ACHN (cell line): ENCODE measurements around the gene CCDC92.

Experiments used
- DNase-seq: peaks from one replicate; pipeline ENCODE4 v3.0.0-alpha.2; 2015
- in situ Hi-C: cut with HindIII; loops from 2 replicates; pipeline ENCODE4 v1.10.0; 2017; ENCODE audit warnings: low sequenced_read_pairs, low pct_ligation_motif_present, low pct_unique_long_range_greater_than_20kb

The CCDC92 gene

DNA sequence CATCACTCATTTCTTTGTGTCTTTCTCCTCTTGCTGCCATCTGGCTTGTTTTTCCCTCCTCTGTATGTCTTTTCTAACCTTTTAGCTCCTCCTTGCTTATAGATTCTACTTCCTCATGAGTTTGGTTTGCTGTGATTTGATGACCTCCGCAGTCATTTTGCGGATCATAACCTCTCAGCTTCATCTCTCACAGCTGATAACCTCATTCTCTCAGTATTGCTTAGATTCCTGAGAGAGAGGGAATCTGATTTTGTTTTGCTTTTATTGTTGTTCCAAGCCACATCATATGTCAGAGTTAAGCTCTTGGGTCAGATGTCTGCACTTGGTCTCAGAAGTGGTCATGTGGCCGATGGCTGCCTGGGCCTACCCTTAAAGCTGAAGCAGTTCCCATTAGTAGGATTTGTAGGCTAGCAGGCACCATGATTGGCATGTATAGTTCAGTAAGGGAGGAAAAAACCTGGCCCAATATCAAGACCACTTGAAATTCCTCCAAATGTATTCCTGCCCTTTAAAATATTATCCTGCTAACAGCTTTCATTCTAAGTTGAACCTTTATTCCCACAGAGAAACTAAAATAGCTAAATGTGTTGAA is 13.8 kb upstream of the CCDC92 start:
- in situ Hi-C loops = no loop called here
- no peak for DNase-seq

DNA sequence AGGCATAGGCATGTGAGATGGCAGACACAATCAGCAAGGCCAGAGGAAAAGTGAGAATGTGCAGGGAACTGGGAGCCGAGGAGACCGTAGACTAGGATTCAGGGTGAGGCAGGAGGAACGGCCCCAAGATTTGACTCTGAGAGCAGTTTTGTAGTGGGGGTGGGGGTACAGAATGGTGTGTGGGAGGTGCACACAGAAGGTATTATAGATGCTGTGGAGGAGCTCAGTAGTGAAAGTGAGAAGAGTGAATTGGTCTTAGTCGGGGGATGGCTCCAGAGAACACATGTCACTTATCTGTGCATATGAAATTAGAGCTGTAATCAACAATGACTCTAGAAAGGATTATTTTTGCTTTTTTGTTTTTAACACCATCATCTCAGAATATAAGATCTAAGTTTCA is 12.3 kb upstream of the CCDC92 start:
- no peak for DNase-seq

DNA sequence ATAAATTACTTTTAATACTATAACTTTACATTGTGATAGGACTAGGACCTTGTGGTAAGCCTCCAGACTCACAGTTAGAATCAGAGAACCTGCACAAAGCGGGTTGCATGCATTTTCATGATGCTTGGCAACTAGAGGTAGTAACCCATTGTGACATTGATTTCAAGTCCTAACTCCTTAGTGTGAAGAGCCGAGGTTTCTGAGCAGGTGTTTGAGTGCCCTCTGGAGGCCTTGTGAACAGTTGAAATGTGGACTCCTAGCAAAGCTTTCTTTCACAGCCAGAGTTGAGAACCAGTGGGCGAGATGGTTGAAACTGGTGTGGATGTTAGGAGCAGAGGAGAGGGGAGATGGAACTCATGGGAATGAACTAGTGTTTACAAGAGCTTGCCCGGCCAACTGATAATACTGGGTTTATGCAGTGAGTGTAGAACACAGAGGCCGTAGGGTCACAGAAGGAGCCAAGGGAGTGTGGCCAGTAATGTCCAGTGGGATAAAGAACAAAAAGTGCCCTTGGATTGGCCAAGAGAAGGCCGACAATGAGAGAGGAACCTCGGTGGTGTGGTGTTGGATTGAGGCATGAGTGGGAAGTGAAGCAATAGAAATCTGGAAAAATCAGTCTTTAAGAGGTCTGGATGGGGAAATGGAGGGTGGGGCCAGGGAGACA is 11.3 kb upstream of the CCDC92 start:
- in situ Hi-C loops = no loop called here
- peak; percentile 83 for DNase-seq

More for the DNA sequence above, 12.3 kb upstream of the CCDC92 start:
- in situ Hi-C loops = no loop called here

DNA sequence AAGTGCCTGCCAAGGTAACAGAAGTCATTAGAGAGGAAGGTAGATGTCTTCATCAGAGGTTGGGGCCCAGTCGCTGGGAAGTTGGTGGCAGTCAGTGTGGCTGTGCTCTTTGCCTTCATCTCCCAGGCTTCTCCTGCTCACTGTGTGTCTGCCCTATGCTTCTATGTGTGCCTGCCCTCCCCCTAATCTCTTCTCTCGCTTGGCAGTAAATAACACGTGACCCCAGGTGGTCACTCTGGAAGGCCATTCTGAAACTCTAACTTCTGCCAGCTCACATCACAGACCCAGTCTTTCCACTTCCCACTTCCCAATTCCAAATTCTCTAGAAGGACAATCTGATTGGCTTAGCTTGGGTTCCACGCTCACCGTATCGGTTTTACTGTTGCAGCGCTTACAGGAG is 9.6 kb upstream of the CCDC92 start:
- DNase-seq = no peak
- in situ Hi-C loops = no loop called here

DNA sequence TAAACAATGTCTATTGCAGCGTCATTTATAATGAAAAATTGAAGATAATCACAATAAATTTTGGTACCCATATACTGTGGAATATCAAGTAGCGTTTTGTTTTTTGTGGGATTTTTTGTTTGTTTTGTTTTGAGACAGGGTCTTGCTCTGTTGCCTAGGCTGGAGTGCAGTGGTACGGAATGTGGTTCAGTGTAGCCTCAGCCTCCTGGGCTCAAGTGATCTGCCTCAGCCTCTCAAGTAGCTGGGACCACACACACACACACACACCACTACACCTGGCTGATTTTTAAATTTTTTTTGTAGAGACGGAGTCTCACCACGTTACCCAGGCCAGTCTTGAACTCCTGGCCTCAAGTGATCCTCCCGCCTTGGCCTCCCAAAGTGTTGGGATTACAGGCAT is 6.9 kb upstream of the CCDC92 start:
- in situ Hi-C loops = no loop called here
- no peak for DNase-seq

DNA sequence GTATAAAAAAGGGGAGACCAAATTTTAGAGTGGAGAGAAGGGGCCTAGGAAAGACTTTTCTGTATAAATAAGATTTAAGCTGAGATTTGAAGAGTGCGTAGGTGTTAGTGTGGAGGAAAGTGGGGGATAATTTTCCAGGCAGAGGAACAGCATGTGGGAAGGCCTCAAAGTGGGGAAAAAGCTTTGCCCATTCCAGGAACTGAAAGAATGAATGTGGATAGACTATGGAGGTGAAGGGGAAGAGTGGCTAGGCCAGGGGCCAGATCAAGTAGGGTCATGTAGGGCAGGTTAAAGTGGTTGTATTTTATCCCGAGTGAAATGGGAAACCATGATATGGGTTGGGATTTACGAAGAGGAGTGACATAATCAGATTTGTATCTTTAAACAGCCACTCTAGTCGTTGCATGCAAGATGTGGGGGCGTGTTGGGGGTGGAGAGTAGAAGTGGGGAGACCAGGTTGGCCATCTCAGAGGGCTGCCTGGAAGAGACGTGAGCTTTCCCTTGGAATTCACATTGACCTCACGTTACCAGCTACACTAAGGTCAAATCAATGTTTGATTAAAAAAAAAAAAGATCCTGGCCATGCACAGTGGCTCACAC is 3.7 kb upstream of the CCDC92 start:
- no peak for DNase-seq
- in situ Hi-C loops = no loop called here

DNA sequence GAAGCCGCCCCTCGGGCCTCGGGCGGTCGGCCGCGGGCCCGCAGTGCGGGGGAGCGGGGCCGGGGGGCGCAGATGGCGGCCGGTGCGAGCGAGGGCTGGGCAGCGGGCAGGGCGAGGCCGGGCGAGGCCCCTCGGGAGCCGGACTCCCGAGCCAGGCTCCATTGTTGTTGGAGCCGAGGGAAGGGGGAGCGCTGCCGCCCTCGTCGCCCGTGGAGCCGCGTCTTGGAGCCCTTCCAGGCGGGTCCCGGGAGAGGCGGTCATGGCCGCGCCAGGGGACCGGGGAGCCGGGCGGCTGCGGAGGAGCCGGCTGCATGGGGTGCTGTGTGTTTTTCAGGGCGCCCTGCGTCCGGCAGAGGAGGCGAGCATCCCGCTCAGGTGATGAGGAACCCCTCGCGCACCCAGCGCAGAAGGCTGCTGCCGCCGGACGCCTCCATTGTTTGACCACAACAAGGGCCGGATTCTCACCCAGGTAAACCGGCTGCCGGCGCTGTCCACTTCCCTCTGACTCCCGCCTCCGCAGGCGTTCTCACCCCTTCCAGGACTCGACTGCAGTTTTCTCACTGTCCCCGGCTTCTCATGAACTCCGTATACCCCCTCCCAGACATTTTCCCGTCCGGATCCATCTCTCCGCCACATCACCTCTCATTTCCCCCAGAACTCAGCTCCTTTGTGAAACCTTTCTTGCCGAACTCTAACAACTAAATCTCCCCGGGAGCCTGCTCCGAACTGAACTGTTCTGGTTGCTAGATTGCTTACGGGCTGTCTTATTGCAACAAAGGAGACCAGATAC is 1.1 kb upstream of the CCDC92 start:
- in situ Hi-C loops = no loop called here
- peak; percentile 48 for DNase-seq

DNA sequence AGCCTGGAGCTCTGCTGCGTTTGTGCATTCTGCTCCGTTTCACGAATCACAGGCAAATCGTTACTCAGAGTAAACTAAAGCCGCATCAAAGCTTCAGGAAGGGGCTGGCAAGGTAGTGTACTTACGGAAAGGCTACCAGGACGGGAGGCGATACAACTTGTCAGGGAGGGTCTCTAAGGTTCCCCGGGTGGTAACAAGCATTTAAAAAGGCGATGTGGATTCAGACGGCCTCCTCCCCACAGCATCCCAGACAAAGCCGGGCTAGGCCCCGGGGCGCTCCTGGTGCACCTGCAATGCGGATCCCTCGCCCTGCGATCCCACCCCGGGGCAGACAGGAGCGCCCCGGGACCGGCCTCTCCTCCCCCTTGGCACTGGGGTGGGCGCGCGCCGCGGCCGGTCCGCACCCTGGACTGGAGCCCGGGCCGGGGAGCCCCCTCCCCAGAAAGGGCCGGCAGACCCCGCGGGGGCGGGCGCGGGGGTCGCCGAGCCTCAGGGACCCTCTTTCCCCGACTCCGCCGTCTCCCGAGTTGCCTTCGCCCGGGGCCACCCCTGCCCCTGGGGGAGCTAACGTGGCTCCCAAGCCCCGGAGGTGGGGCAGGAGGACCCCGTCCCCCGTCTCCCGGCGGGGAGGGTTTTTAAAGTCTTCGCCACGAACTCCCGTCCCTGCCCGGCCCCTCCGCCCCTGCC is 718 bp downstream of the CCDC92 start:
- in situ Hi-C loops = no loop called here

DNA sequence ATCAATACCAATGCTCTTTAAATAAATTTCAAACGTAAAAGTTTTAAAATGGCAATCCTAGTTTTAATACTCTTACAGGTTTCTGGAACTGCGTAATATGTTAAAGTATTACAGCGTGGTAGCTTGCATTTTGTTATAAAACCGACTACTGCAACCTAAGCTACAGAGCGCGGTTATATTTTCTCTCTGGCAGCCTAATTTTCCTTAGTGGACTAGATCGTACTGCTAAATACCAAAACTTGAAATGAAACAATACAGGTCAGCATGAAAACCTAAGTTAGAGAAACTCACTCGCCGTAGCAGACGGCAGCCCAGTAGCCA is 1.2 kb downstream of the CCDC92 start:
- in situ Hi-C loops = no loop called here
- DNase-seq = no peak

More for the DNA sequence above, 718 bp downstream of the CCDC92 start:
- peak; percentile 73 for DNase-seq

DNA sequence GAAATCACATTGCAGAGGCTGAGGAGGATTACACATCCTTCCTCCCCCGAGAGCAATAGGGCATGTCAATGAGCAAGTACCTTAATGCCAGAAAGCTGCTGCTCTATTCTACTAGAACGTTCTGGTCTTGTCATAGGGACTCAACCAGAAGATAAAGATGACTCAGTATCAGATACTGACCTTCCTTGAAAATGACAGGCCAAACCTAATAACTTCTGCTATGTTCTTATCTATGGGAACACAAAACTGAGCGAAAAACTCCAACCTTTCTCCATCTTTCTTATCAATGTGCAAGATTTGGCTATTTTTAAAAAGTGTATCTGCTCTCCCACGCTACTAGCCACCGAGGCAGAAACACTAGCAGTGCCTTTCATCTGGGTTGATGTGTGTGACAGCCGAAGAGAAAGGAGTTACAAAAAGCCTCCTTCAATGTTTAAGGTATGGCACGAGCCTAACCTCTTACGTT is 5.5 kb downstream of the CCDC92 start:
- in situ Hi-C loops = no loop called here

DNA sequence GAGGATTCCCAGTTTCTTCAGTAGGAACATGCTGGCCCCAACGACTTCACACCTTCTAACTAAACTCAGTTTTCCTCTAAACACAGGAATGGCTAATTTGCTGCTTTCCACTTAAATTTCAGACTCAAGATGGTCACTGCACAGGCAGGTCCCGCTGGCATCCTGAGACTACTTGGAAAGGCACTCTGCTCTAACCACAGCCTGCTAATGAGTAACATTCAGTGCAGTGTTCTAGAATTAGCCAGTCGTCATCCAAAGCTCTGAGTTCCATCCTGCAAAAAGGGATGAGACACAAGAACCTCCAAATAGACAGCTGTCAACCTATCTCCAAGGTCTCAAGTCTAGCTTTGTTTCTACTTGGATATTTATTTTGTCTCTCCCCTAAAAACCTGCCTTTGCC is 6.0 kb downstream of the CCDC92 start:
- in situ Hi-C loops = no loop called here
- DNase-seq = peak; percentile 91

More for the DNA sequence above, 5.5 kb downstream of the CCDC92 start:
- DNase-seq = peak; percentile 66

DNA sequence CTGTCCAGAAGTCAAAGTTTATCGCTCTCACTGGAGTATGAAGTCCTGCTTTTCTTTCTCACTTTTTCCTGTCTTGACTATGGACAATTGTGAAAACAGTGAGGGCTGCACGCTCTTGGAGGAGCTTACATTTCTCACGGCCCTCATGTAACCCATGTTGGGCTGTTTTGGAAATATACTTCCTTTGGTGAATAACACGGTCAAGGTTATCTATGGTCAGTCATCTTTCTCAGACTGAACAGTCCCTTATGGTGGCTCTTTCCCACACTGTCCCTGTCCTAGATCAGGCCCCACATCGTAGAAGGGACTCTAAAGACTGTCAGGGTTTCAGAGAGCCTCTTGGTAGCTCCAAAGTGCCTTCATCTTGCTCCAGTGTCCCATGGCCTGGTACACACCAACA is 7.2 kb downstream of the CCDC92 start:
- no peak for DNase-seq
- in situ Hi-C loops = no loop called here

DNA sequence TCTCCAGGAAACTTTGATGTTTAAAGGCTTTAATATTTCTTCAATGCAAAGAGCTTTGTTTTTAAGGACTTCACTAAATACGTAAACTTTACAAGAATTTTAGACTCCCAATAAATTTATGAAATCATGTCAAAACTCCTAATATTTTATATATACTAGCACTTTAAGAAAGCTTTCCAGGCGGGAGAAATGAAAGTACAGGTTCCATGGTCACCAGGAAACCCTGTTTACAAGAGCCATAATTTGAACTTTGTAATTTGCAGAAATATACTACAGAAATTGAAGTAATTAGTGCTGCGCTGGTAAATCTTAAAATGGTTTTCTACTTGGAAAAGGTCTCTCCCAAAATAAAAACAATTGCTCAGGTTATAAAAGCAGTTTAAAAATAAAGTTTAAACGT is 8.8 kb downstream of the CCDC92 start:
- in situ Hi-C loops = no loop called here
- no peak for DNase-seq

DNA sequence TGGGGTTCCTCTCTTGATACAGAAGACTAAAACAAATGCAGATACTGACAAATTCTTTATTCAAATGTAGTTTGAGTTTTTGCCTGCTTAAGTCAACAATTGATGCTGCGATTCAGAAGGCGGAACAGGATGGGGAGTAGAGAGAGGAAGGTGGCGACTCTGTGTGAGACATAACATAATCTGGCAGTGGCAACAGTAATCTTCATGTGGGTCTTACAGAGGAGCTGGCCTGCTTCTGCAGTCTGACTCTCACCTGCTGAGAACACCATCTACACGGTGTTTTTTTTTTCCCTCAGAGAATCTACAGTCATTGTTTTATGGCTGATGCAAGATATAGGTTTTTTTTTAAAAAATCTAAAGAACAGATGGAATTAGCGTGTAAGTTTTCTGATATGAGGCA is 10.1 kb downstream of the CCDC92 start:
- in situ Hi-C loops = no loop called here
- no peak for DNase-seq

DNA sequence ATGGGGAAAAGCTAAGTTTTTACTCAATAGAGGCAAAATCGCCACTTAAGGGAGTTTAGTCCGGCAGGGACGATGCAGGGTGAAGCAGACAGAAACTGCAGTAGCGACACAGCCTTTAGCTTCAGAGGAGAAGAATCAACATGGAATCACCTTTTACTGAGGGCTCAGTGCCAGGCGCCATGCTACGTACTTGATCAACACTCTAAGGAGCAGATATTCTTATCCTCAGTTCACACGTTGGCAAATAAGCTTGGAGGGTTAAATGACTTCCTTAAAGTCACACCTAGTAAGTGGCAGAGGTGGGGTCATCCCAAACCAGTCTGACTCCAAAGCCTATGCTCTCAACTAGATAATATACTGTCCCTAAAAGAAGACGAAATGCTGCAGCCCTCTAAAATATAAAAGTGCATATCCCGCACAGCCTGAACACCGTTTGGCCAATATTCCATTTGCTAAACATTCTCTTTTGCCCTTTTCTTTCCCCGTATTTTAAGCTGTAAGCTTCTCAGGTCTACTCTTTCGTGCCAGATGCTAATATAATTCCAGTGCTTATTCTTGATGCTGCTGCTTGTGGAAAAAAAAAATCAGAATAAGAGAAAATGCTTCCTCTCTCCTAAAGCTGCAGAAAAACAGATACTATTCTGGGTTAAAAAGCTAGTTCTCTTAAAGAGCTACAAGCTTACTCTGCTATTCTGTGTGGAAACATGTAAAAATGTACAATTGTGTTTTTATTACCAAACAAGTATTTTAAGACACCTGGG is 10.9 kb downstream of the CCDC92 start:
- in situ Hi-C loops = no loop called here
- no peak for DNase-seq

DNA sequence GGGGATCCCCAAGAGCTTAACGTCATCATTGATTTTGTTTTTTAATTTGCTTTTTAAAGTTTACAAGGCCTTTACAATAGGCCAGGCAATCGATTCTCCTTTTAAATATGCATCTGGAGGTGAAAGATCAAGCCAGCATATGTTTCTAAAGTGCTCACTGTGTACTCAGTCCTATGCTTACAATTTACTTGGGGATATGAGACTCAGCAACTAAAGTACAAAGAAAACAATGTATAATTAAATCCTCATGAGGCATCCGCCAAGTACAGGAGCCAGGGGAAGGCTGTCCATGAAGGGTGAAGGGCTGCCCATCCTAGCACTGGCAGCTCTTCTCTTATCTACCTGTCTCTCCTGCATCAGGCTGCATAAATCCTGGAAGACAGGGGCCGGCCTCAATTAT is 11.8 kb downstream of the CCDC92 start:
- no peak for DNase-seq
- in situ Hi-C loops = no loop called here

DNA sequence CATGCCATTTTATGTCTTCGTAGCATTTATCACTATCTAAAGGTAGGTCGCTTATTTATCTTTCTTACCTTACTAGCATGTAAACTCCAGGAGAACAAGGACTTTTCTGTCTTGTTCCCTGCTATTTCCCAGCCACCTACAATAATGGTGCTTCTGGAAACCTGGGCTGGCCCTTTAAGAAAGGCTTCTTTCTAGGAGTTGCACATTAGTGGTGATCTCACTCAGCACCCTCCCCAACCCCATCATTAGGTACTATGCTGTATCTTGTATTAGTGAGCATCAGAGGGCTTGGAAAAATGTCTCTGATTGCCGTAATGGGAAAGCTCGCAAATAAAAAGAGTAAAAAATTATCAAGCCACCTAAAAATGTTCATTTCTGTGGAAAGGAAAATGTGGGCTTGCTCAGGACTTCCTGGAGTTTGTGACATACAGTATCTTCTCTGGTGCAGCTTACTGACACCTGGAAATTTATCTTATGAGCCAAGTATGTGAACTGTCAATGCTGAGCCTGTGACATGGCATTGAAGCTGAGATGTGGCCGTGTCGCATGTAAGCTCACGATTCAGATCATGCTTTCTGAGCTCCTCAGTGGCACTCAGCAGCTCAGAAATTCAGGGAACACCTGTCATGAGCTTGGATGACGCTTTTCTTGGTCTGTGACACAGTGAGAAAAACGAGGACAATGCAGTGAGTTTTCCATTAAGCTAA is 12.4 kb downstream of the CCDC92 start:
- DNase-seq = no peak
- in situ Hi-C loops = no loop called here

DNA sequence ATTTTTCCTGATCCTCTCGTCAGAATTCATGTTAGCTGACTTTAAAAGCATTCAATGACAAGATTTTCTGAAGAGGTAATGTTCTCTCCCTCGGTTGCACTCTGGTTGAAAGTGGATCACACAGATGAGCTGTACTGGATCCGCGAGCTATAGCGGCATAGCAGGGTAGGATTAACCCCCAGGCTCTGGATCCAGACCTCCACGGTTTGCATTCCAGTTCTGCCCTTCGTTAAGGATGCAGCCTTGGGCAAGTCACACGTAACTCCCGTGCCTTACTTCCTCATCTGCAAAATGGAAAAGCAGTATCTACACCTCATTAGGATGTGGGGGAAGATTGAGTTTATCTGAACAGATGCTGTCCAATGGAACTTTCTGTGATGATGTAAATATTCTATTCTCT is 13.8 kb downstream of the CCDC92 start:
- DNase-seq = no peak
- in situ Hi-C loops = no loop called here
